OCI-LY3 (cell line): Measurements from ENCODE around the gene SAAL1.
"Not testable (repeated sequence)": the region's sequence is repeated elsewhere in the genome, so short reads cannot be mapped to it uniquely, and the experiment has no call there.

Experiments
- H2AFZ ChIP-seq: fragments of 200-600, 300-600 bp; shearing (Covaris generic); 2 replicates; pipeline ENCODE4 v1.6.0; 2014; ENCODE audit warnings: antibody characterized with exemption, low read depth, low read length
- H3K27ac ChIP-seq: fragments of 200-600, 300-600 bp; sonication (generic); 2 replicates; pipeline ENCODE4 v1.5.1; 2014; ENCODE audit warnings: mild to moderate bottlenecking, low read length, moderate library complexity, mixed read lengths
- H3K27me3 ChIP-seq: fragments of 200-600, 300-600 bp; sonication (generic); 2 replicates; pipeline ENCODE4 v1.6.1; 2014; ENCODE audit warnings: low read depth, low read length, mixed read lengths
- H3K36me3 ChIP-seq: fragments of 200-600, 300-600 bp; sonication (generic); replicated peaks from 2 replicates; pipeline ENCODE3; 2014; ENCODE audit warnings: low read depth, low read length, mixed read lengths
- H3K4me1 ChIP-seq: fragments of 300-600, 200-600 bp; sonication (generic); 2 replicates; pipeline ENCODE4 v1.6.1; 2014; ENCODE audit warnings: low read length, mixed read lengths
- H3K4me2 ChIP-seq: fragments of 200-600, 300-600 bp; sonication (generic); 2 replicates; pipeline ENCODE4 v1.6.1; 2014; ENCODE audit warnings: low read length, mixed read lengths
- H3K4me3 ChIP-seq: fragments of 300-600, 200-600 bp; sonication (generic); 2 replicates; pipeline ENCODE4 v1.5.1; 2014; ENCODE audit warnings: antibody characterized with exemption, mild to moderate bottlenecking, low read length, moderate library complexity
- H3K79me2 ChIP-seq: fragments of 300-600, 200-600 bp; shearing (Covaris generic); 2 replicates; pipeline ENCODE4 v1.6.1; 2014; ENCODE audit warnings: mild to moderate bottlenecking, low read length, mixed read lengths
- H3K9ac ChIP-seq: fragments of 300-600, 200-600 bp; shearing (Covaris generic); 2 replicates; pipeline ENCODE4 v1.6.0; 2014; ENCODE audit warnings: mild to moderate bottlenecking, low read length, moderate library complexity
- H3K9me3 ChIP-seq: fragments of 200-600, 300-600 bp; shearing (Covaris generic); 2 replicates; pipeline ENCODE4 v1.6.1; 2014; ENCODE audit warnings: low read length, mixed read lengths; ENCODE audit not compliant: insufficient read depth
- H4K20me1 ChIP-seq: fragments of 200-600, 300-600 bp; sonication (generic); 2 replicates; pipeline ENCODE4 v1.6.1; 2016; ENCODE audit warnings: low read length, mixed read lengths; ENCODE audit not compliant: insufficient read depth
- CTCF ChIP-seq: fragments of 200-600, 300-600 bp; sonication (generic); IDR thresholded peaks from 2 replicates; pipeline ENCODE4 v1.5.1; 2014; ENCODE audit warnings: antibody characterized with exemption, low read length, low read depth
- EZH2phosphoT487 ChIP-seq: fragments of 200-600 bp; shearing (Covaris generic); IDR thresholded peaks from 2 replicates; pipeline ENCODE4 v1.6.1; 2018; ENCODE audit warnings: antibody characterized with exemption, mixed run types, low read depth

Gene SAAL1

GRCh38 chr11:18132341-18132740 is 26.5 kb upstream of the SAAL1 start, which contains the start of gene MRGPRX3:
TSS of gene MRGPRX3 (plus strand) at chr11:18132571. CDS start at chr11:18137203, 4,632 bp downstream.
- H3K36me3 ChIP-seq: no peaks in the 10 kb centered on the region
- H4K20me1 ChIP-seq: no peaks in the 10 kb centered on the region
- TF ChIP-seq CTCF (no peak), EZH2phosphoT487 (no peak)
- no peaks in the 10 kb centered on the region for H3K4me1 ChIP-seq
- no peaks in the 10 kb centered on the region for H3K9me3 ChIP-seq
- no peaks in the 10 kb centered on the region for H3K79me2 ChIP-seq
- no peak within 1 kb of the TSS for H3K9ac ChIP-seq
- H3K27me3 ChIP-seq: peaks cover 32% of the 10 kb centered on the region
- no peak within 1 kb of the TSS for H3K4me2 ChIP-seq
- no peak within 1 kb of the TSS for H3K27ac ChIP-seq
- H2AFZ ChIP-seq: no peak within 1 kb of the TSS
- no peak within 1 kb of the TSS for H3K4me3 ChIP-seq

- H3K9me3 ChIP-seq, H3K27ac ChIP-seq, H4K20me1 ChIP-seq, H3K4me1 ChIP-seq, H3K36me3 ChIP-seq, H2AFZ ChIP-seq, H3K79me2 ChIP-seq, H3K9ac ChIP-seq, H3K4me3 ChIP-seq, H3K4me2 ChIP-seq: not testable (repeated sequence)
- peaks cover 32% of the 10 kb centered on the region for H3K27me3 ChIP-seq
These were observed 25.2 kb upstream of the SAAL1 start for GRCh38 chr11:18131115-18131514.

GRCh38 chr11:18121331-18121828 is 15.5 kb upstream of the SAAL1 start:
- not testable (repeated sequence) for H3K27ac ChIP-seq, H3K4me2 ChIP-seq, H3K79me2 ChIP-seq

GRCh38 chr11:18115360-18116127 is 9.7 kb upstream of the SAAL1 start:
- Histone ChIP-seq H2AFZ (no peak overlapping the region), H3K9me3 (no peaks in the 10 kb centered on the region), H4K20me1 (no peaks in the 10 kb centered on the region), H3K27me3 (peaks cover 27% of the 10 kb centered on the region), H3K9ac (no peak overlapping the region), H3K79me2 (no peaks in the 10 kb centered on the region), H3K4me2 (peak overlapping the region; percentile 10; the same call in 1 of the 2 replicates), H3K4me1 (no peaks in the 10 kb centered on the region; the same call in 1 of the 2 replicates), H3K36me3 (no peaks in the 10 kb centered on the region), H3K27ac (no peak overlapping the region), H3K4me3 (no peak overlapping the region)
- TF ChIP-seq CTCF: peak; percentile 93
- TF ChIP-seq EZH2phosphoT487: no peak

More at GRCh38 chr11:18121331-18121828, 15.5 kb upstream of the SAAL1 start:
- H3K4me3 ChIP-seq, H4K20me1 ChIP-seq, H3K27me3 ChIP-seq, H3K36me3 ChIP-seq, H3K9me3 ChIP-seq, H3K9ac ChIP-seq, H2AFZ ChIP-seq, H3K4me1 ChIP-seq: not testable (repeated sequence)

GRCh38 chr11:18111005-18111404 is 5.1 kb upstream of the SAAL1 start:
- Histone ChIP-seq H3K4me2 (no peak overlapping the region), H2AFZ (no peak overlapping the region), H3K4me1 (peaks cover 4% of the 10 kb centered on the region; the same call in 1 of the 2 replicates), H3K27ac (no peak overlapping the region), H4K20me1 (no peaks in the 10 kb centered on the region), H3K4me3 (no peak overlapping the region), H3K9me3 (no peaks in the 10 kb centered on the region), H3K27me3 (peaks cover 28% of the 10 kb centered on the region), H3K79me2 (no peaks in the 10 kb centered on the region), H3K9ac (no peak overlapping the region), H3K36me3 (no peaks in the 10 kb centered on the region)
- TF ChIP-seq EZH2phosphoT487 (no peak), CTCF (no peak)
